Left ventricle myocardium superior (tissue), 1 donor: ENCODE results near the gene MS4A2. TPM values are rescaled to one million over a fixed set of nuclear protein-coding genes. Genes with fewer than 3 reads are reported as not detected.
"Not testable (repeated sequence)": the region's sequence is repeated elsewhere in the genome, so short reads cannot be mapped to it uniquely, and the experiment has no call there.

Source experiments
- ATAC-seq: fragments of 200-7000 bp; cut with Tn5 transposase; one replicate; pipeline ENCODE4 v1.9.1; 2020; ENCODE audit warnings: mild to moderate bottlenecking, moderate library complexity
- DNase-seq: peaks from one replicate; pipeline ENCODE4 v3.0.0-alpha.2; 2020
- intact Hi-C: fragments of 100-400 bp; cut with micrococcal nuclease; formaldehyde crosslinking; loops from one replicate; pipeline ENCODE4 v1.11.0; 2022
- total RNA-seq: library from RNA; stranded (reverse); fragmentation: NEBNext Ultra II Directional; extraction: Animal tissue kit (Norgen Biotek cat#: 25700); gene quantifications from one replicate; pipeline ENCODE4 v1.2.1, GENCODE V29; 2021
- donor health status: DM: no; HTN: yes; CAD: no; lungs with severe emphysema.

MS4A2 gene
- total RNA-seq, 1 donor from 2014 or later: 0.42 TPM

GRCh38 chr11:60097189-60097588 is 8.7 kb downstream of the MS4A2 start:
- intact Hi-C loops: no loop called here
- ATAC-seq (no peak), DNase-seq (no peak)

DNA sequence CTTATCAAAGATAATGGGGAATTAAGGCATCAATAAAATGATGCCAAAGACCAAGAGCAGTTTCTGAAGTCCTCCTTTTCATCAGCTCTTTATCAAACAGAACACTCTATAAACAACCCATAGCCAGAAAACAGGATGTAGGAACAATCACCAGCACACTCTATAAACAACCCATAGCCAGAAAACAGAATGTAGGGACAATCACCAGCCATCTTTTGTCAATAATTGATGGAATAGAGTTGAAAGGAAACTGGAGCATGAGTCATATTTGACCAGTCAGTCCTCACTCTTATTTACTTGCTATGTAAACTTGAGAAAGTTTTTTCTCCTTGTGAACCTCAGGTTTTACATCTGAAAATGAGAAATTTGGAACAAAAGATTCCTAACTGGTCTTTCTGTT is 10.0 kb downstream of the MS4A2 start:
- ATAC-seq (no peak), DNase-seq (no peak)
- intact Hi-C loops: no loop called here

- DNase-seq: no peak
- intact Hi-C loops: no loop called here
- no peak for ATAC-seq
Measured at GRCh38 chr11:60100516-60100915, 12.1 kb downstream of the MS4A2 start.

DNA sequence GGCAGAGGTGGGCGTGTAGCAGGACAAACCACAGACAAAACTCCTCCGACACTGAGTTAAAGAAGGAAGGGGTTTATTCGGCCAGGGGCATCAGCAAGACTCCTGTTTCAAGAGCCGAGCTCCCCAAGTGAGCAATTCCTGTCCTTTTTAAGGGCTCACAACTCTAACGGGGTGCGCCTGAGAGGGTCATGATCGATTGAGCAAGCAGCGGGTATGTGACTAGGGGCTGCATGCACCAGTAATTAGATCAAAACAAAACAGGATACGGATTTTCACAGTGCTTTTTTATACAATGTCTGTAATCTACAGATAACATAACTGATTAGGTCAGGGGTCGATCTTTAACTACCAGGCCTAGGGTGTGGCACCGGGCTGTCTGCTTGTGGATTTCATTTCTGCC is 12.9 kb downstream of the MS4A2 start:
- ATAC-seq, DNase-seq, intact Hi-C loops: not testable (repeated sequence)

GRCh38 chr11:60104471-60105115 is 16.1 kb downstream of the MS4A2 start:
- ATAC-seq, DNase-seq, intact Hi-C loops: not testable (repeated sequence)

DNA sequence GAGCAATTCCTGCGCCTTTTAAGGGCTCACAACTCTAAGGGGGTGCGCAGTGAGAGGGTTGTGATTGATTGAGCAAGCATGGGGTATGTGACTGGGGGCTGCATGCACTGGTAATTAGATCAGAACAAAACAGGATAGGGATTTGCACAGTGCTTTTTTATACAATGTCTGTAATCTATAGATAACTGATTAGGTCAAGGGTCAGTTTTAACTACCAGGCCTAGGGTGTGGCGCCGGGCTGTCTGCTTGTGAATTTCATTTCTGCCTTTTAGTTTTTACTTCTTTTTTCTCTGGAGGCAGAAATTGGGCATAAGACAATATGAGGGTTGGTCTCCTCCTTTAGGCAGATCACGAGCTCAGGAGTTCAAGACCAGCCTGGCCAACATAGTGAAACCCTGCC is 20.2 kb downstream of the MS4A2 start:
- DNase-seq, intact Hi-C loops, ATAC-seq: not testable (repeated sequence)

- DNase-seq: no peak
- intact Hi-C loops: no loop called here
- ATAC-seq: no peak
Measured at GRCh38 chr11:60111793-60112192, 23.3 kb downstream of the MS4A2 start.

DNA sequence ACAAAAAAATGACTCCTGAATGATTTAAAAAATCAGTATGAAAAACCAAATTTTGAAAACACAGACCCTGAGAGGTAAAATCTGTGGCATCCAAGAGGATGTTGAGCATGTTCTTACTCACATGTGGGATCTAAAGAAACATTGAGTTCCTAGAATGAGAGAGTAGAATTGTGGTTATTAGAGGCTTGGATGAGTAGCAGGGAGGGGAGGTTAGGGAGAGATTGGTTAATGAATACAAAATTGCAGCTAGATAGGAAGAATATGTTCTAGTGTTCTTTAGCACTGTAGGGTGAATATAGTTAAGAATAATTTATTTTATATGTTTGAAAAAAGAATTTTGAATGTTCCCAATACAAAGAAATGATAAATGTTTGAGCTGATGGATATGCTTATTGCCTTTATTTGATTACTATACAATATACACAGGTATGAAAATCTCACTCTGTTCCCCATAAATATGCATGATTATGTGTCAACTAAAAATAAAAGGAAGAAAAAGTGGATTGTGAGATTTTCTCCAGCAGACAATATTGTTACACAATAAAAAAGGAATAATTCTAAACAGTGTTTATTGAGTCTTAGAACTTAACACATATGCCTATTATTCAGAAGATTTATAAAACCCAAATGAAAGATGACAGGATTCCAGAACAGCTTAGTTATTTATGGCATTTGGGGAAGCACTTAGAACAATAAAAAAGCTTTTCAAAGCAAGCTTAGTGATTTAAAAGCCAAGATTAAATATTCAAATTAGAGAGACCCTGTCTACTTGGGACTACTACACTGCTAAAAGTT is 28.7 kb downstream of the MS4A2 start:
- intact Hi-C loops: no loop called here
- DNase-seq (no peak), ATAC-seq (no peak)

GRCh38 chr11:60118338-60118737 is 29.9 kb downstream of the MS4A2 start:
- DNase-seq (no peak), ATAC-seq (no peak)
- intact Hi-C loops: no loop called here

- ATAC-seq (no peak), DNase-seq (no peak)
- intact Hi-C loops: no loop called here
Measured at GRCh38 chr11:60119710-60120109, 31.2 kb downstream of the MS4A2 start.

GRCh38 chr11:60121264-60121663 is 32.8 kb downstream of the MS4A2 start:
- no peak for ATAC-seq
- intact Hi-C loops: no loop called here
- DNase-seq: no peak

GRCh38 chr11:60122414-60123036 is 34.1 kb downstream of the MS4A2 start:
- no peak for ATAC-seq
- DNase-seq: no peak
- intact Hi-C loops: no loop called here

- ATAC-seq: no peak
- intact Hi-C loops: no loop called here
- no peak for DNase-seq
Measured at GRCh38 chr11:60124802-60125432, 36.5 kb downstream of the MS4A2 start.

GRCh38 chr11:60125956-60126585 is 37.6 kb downstream of the MS4A2 start:
- intact Hi-C loops: no loop called here
- no peak for ATAC-seq
- DNase-seq: no peak

DNA sequence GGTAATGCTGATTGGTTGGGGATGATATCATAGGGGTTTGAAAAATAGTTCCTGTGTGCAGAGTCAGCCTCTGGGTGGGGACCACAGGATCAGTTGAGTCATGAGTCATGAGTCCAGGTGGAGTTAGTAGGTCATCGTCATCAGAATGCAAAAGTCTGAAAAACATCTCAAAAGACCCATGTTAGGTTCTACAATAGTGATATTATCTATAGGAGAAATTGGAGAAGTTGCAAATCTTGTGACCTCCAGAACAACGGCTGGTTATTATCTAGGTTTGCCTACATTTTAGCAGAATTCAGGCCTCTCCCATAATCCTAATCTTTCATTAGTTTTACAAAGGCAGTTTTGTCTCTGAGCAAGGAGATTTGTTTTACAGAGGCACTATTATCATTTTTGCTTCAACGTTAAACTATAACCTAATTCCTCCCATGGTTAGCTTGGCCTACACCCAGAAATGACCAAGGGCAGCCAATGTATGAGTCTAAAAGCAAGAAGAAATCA is 38.9 kb downstream of the MS4A2 start:
- DNase-seq: no peak
- intact Hi-C loops: no loop called here
- no peak for ATAC-seq

GRCh38 chr11:60128376-60128775 is 39.9 kb downstream of the MS4A2 start:
- ATAC-seq: no peak
- DNase-seq: no peak
- intact Hi-C loops: no loop called here

GRCh38 chr11:60128866-60129265 is 40.4 kb downstream of the MS4A2 start:
- ATAC-seq, intact Hi-C loops, DNase-seq: not testable (repeated sequence)

DNA sequence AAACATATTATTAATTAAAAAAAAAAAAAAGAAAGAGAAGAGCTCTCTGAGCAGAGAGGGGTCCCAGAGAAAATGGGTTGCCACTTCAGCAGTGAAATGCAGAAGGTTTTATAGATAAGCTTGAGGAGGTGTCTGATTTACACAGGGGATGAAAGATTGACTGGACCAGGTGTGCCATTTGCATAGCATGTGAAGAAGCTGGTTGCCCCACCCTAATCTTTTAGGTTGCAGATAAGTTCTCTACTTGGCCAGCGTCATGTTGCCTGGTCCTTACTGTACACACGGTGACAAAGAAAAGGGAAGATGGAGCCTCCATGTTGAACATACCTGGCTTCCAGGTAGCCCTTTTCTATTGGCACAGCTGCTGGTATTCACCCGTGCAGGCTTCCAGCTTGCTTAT is 41.4 kb downstream of the MS4A2 start:
- ATAC-seq: no peak
- DNase-seq: no peak
- intact Hi-C loops: no loop called here

DNA sequence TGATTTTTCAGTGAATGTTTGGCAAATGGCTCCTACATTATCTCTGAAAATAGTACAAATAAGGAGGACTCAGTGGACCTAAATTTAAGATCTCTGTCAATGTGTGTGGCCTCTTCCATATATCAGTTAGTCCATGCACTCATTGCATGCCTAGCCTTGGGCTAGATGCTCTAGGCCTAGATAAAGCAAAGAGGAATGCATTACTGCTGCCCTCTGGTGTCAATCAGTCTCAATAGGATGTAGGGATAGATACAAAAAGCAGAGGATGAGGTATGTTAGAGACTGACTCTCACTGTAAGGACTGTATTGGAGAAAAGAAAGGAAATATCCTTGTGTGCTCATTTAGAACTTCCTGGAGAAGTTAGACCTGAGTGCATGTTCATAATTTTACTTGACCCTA is 42.0 kb downstream of the MS4A2 start:
- no peak for DNase-seq
- intact Hi-C loops: no loop called here
- ATAC-seq: no peak
